PFSK-1 (cell line): ENCODE data around the gene PHF1.

ENCODE experiments used
- FOXP2 ChIP-seq: optimal IDR thresholded peaks from 2 replicates; pipeline ENCODE3; 2011; ENCODE audit warnings: borderline replicate concordance, control low read depth, inconsistent platforms; ENCODE audit not compliant: insufficient read depth; ENCODE audit errors: extremely low read length, extremely low read depth
- POLR2AphosphoS5 ChIP-seq: IDR thresholded peaks from 2 replicates; pipeline ENCODE4 v1.6.1; 2012; ENCODE audit warnings: low read depth, mild to moderate bottlenecking, control low read depth, low read length, moderate library complexity
- SIN3A ChIP-seq: IDR thresholded peaks from 2 replicates; pipeline ENCODE4 v1.6.1; 2012; ENCODE audit warnings: mild to moderate bottlenecking, low read length, moderate library complexity, borderline replicate concordance; ENCODE audit not compliant: insufficient read depth
- TAF1 ChIP-seq: IDR thresholded peaks from 2 replicates; pipeline ENCODE4 v1.6.1; 2012; ENCODE audit warnings: low read length, control low read depth, borderline replicate concordance; ENCODE audit not compliant: insufficient read depth
- TF ChIP-seq, protein P1 (sequence below), 2 experiments: IDR thresholded peaks; 2 replicates each; pipeline versions ENCODE4 v1.6.1 to v1.8.0; 2011 to 2012; ENCODE audit warnings: low read depth in 2 of 2, low read length in 2 of 2, control low read depth in 1 of 2, inconsistent platforms in 1 of 2, mild to moderate bottlenecking in 1 of 2, moderate library complexity in 1 of 2; ENCODE audit not compliant: insufficient read depth in 1 of 2

Gene PHF1

DNA sequence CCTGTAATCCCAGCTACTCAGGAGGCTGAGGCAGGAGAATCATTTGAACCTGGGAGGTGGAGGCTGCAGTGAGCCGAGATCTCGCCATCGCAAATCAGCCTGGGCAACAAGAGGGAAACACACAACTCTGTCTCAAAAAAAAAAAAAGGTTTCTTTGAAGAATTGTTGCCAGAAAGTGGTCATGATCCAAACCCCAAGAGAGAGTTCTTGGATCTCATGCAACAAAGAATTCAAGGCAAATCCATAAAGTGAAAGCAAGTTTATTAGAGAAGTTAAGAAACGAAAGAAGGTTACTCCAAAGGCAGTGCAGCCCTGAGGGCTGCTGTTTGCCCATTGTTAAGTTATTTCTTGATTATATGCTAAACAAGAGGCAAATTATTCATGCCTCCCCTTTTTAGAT is 33.6 kb upstream of the PHF1 start:
- no peak for TF ChIP-seq POLR2AphosphoS5
- TF ChIP-seq SIN3A: no peak
- TF ChIP-seq, protein P1, sequence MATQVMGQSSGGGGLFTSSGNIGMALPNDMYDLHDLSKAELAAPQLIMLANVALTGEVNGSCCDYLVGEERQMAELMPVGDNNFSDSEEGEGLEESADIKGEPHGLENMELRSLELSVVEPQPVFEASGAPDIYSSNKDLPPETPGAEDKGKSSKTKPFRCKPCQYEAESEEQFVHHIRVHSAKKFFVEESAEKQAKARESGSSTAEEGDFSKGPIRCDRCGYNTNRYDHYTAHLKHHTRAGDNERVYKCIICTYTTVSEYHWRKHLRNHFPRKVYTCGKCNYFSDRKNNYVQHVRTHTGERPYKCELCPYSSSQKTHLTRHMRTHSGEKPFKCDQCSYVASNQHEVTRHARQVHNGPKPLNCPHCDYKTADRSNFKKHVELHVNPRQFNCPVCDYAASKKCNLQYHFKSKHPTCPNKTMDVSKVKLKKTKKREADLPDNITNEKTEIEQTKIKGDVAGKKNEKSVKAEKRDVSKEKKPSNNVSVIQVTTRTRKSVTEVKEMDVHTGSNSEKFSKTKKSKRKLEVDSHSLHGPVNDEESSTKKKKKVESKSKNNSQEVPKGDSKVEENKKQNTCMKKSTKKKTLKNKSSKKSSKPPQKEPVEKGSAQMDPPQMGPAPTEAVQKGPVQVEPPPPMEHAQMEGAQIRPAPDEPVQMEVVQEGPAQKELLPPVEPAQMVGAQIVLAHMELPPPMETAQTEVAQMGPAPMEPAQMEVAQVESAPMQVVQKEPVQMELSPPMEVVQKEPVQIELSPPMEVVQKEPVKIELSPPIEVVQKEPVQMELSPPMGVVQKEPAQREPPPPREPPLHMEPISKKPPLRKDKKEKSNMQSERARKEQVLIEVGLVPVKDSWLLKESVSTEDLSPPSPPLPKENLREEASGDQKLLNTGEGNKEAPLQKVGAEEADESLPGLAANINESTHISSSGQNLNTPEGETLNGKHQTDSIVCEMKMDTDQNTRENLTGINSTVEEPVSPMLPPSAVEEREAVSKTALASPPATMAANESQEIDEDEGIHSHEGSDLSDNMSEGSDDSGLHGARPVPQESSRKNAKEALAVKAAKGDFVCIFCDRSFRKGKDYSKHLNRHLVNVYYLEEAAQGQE (IDR thresholded peaks at IDR 0.05; ENCODE audit: insufficient read depth in 1 of 2, low read depth in 2 of 2, low read length in 2 of 2): no peak
- TF ChIP-seq TAF1: no peak
- no peak for TF ChIP-seq FOXP2

DNA sequence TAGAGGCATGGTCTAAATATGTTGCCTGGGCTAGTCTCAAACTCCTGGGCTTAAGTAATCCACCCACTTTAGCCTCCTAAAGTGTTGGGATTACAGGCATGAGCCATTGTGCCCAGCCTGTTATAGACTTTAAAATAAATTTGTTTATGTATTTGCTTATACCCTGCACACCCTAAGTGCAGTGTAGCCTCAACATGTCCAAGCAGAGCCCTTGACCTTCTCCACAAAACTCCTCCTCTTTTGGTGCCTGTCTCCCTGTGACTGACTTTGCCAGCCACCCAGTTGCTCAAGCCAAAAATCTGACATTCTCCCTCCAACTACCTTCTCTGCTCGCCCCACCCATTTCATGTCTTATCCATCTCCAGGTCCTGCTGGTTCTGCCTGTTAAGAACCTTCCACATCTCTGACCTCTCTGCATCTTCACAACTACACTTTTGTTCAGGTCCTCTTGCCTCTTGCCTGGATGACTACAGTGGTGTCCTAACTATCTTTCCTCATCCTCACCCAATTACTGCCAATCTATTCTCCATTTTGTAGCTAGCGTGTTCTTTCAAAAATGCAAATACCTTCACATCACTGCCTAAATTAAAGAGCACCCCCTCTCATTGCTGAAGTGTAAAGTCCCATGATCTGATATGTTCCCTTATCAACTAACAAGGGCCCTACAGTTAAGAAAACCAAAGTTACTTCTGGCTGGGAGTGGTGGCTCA is 30.4 kb upstream of the PHF1 start:
- TF ChIP-seq POLR2AphosphoS5 (no peak), SIN3A (no peak), FOXP2 (no peak), TAF1 (no peak)
- TF ChIP-seq, protein P1 (IDR thresholded peaks at IDR 0.05; ENCODE audit: insufficient read depth in 1 of 2, low read depth in 2 of 2, low read length in 2 of 2): no peak

DNA sequence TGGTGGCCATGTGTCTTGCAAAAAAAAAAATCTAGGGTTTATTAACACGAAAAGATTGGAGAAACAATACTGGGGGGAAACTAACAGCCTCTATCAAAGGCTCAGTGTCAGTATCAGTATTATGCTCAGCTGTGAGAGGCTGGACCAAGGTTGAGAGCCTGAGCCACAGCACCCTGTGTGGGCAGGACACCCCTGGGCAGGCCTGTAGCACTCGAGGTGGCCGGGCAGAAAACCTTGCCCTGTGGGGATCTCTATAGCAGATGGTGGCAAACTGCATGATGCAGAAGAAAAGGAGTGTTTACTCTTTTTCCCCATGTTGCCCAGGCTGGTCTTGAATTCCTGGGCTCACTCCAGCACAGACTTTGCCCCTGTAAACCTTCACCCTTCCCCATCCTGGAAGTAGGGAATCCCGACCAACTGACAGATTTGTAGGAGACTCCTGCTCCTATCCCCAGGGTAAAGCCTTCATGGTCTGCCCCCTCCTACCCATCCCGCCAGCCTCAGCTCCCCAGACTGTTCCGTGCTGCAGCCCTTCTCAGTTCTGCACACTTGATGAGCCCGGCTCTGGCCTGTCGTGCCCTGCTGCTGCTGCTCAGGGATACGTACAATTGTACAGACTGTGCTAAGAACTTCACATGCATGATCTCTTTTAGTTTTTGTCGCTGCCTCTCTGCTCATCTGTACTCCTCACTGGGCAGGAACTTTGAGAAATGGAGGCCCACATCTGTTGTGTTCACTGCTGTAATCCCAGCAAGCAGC is 27.2 kb upstream of the PHF1 start:
- TF ChIP-seq SIN3A (no peak), POLR2AphosphoS5 (no peak), FOXP2 (no peak), TAF1 (no peak)
- TF ChIP-seq, protein P1 (IDR thresholded peaks at IDR 0.05; ENCODE audit: insufficient read depth in 1 of 2, low read depth in 2 of 2, low read length in 2 of 2): no peak

DNA sequence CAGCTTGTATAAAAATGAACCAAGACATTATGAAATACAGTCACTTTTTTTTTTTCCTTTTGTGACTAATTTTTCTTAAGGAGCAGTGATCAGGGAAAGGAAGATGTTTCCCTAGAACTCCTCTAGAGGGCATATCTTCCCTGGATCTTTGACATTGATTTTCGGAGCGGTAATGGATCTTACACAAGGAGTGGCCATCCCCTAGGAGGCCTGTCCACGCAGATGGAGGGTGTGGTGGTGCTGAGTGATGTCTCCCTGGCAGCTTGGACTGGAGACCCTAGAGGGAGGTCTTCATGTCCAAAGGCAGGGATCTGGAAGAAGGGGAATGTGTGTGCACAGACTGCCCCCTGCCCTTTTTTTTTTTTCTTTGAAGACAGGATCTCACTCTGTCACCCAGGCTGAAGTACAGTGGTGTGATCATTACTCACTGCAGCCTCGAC is 26.2 kb upstream of the PHF1 start:
- TF ChIP-seq TAF1 (no peak), SIN3A (no peak)
- TF ChIP-seq, protein P1 (IDR thresholded peaks at IDR 0.05; ENCODE audit: insufficient read depth in 1 of 2, low read depth in 2 of 2, low read length in 2 of 2): no peak
